Measurements from ENCODE around the gene KRTAP29-1.

GRCh38 chr17:41298458-41299135, 4.1 kb downstream of the KRTAP29-1 start:
- no peak for TF ChIP-seq CTCF (IDR thresholded peaks at IDR 0.05)
- no peak for TF ChIP-seq EP300 (IDR thresholded peaks at IDR 0.05)
- no peak for TF ChIP-seq POLR2A (IDR thresholded peaks at IDR 0.05)

Data from ovary (tissue), 3 donors.